ENCODE results near the gene PLEKHO1. TPM values are rescaled to one million over a fixed set of nuclear protein-coding genes. Genes with fewer than 3 reads are reported as not detected.
"Not testable (repeated sequence)": the region's sequence is repeated elsewhere in the genome, so short reads cannot be mapped to it uniquely, and the experiment has no call there.

The PLEKHO1 gene
- polyA plus RNA-seq, 1 experiment: 62.0 TPM

GRCh38 chr1:150138044-150138443 is 11.7 kb upstream of the PLEKHO1 start:
- Histone ChIP-seq H3K9me3 (ENCODE audit: control insufficient read depth, insufficient read depth, low read length) (no peaks in the 10 kb centered on the region), H3K27me3 (ENCODE audit: control insufficient read depth, insufficient read depth, low read length) (no peaks in the 10 kb centered on the region), H3K4me3 (ENCODE audit: low read depth, low read length) (no peak overlapping the region), H3K27ac (ENCODE audit: low read depth, low read length) (no peak overlapping the region)
- TF ChIP-seq CTCF (IDR thresholded peaks at IDR 0.05; ENCODE audit: low read depth, low read length): no peak
- ChIA-PET POLR2A (no interaction called here), CTCF (no interaction called here)
- no peak for DNase-seq (ENCODE audit: low read depth, low spot score)

GRCh38 chr1:150141452-150141851 is 8.3 kb upstream of the PLEKHO1 start:
- no peak for TF ChIP-seq CTCF (IDR thresholded peaks at IDR 0.05; ENCODE audit: low read depth, low read length)
- H3K27ac ChIP-seq (ENCODE audit: low read depth, low read length): no peak overlapping the region
- no peak overlapping the region for H3K4me3 ChIP-seq (ENCODE audit: low read depth, low read length)
- ChIA-PET POLR2A (no interaction called here), CTCF (interaction anchor here (1.0 to 3.2 kb wide), 3 partner anchors 27 to 68 kb away, joined by 3 to 11 read pairs (median 10); no protein-coding TSS in a partner anchor)
- no peaks in the 10 kb centered on the region for H3K9me3 ChIP-seq (ENCODE audit: control insufficient read depth, insufficient read depth, low read length)
- H3K27me3 ChIP-seq (ENCODE audit: control insufficient read depth, insufficient read depth, low read length): no peaks in the 10 kb centered on the region
- no peak for DNase-seq (ENCODE audit: low read depth, low spot score)

- H3K27ac ChIP-seq (ENCODE audit: low read depth, low read length): no peak overlapping the region
- H3K27me3 ChIP-seq (ENCODE audit: control insufficient read depth, insufficient read depth, low read length): no peaks in the 10 kb centered on the region
- no peak overlapping the region for H3K4me3 ChIP-seq (ENCODE audit: low read depth, low read length)
- no peaks in the 10 kb centered on the region for H3K9me3 ChIP-seq (ENCODE audit: control insufficient read depth, insufficient read depth, low read length)
- ChIA-PET CTCF (interaction anchor here (1.4 to 3.2 kb wide), 2 partner anchors 27 to 45 kb away, joined by 10 to 11 read pairs; no protein-coding TSS in a partner anchor), POLR2A (no interaction called here)
- no peak for DNase-seq (ENCODE audit: low read depth, low spot score)
- no peak for TF ChIP-seq CTCF (IDR thresholded peaks at IDR 0.05; ENCODE audit: low read depth, low read length)
These were observed 7.6 kb upstream of the PLEKHO1 start for GRCh38 chr1:150142083-150142482.

GRCh38 chr1:150144606-150145005 is 5.1 kb upstream of the PLEKHO1 start:
- Histone ChIP-seq H3K9me3 (ENCODE audit: control insufficient read depth, insufficient read depth, low read length) (no peaks in the 10 kb centered on the region), H3K4me3 (ENCODE audit: low read depth, low read length) (no peak overlapping the region), H3K27me3 (ENCODE audit: control insufficient read depth, insufficient read depth, low read length) (no peaks in the 10 kb centered on the region), H3K27ac (ENCODE audit: low read depth, low read length) (no peak overlapping the region)
- no peak for DNase-seq (ENCODE audit: low read depth, low spot score)
- ChIA-PET POLR2A (no interaction called here), CTCF (no interaction called here)
- no peak for TF ChIP-seq CTCF (IDR thresholded peaks at IDR 0.05; ENCODE audit: low read depth, low read length)

GRCh38 chr1:150146016-150146415 is 3.7 kb upstream of the PLEKHO1 start:
- H3K9me3 ChIP-seq (ENCODE audit: control insufficient read depth, insufficient read depth, low read length); H3K4me3 ChIP-seq (ENCODE audit: low read depth, low read length); H3K27me3 ChIP-seq (ENCODE audit: control insufficient read depth, insufficient read depth, low read length); POLR2A ChIA-PET; DNase-seq (ENCODE audit: low read depth, low spot score); H3K27ac ChIP-seq (ENCODE audit: low read depth, low read length): not testable (repeated sequence)
- CTCF ChIA-PET: interaction anchor here (0.6 to 0.7 kb wide), 2 partner anchors 39 to 41 kb away, joined by 3 to 4 read pairs; no protein-coding TSS in a partner anchor

Data from AG04450 (cell line).